ENCODE data around the gene TRIM40.

DNA sequence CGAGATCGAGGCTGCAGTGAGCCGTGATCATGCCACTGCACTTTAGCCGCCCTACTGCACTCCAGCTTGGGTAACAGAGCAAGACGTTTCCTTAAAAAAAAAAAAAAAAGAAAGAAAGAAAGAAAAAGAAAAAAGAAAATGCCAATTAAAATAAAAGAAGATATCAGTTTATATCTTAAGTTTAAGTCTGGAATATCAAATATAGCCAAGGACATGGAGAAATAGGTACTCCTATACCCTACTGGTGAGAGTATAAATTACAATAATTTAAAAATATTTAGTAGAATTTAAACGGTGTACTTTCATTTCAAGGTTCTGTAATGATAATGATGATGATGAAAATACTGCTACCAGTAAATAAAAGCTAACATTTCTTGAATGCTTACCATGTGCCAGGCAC, 19.2 kb upstream of the TRIM40 start:
- TF ChIP-seq, protein P1, sequence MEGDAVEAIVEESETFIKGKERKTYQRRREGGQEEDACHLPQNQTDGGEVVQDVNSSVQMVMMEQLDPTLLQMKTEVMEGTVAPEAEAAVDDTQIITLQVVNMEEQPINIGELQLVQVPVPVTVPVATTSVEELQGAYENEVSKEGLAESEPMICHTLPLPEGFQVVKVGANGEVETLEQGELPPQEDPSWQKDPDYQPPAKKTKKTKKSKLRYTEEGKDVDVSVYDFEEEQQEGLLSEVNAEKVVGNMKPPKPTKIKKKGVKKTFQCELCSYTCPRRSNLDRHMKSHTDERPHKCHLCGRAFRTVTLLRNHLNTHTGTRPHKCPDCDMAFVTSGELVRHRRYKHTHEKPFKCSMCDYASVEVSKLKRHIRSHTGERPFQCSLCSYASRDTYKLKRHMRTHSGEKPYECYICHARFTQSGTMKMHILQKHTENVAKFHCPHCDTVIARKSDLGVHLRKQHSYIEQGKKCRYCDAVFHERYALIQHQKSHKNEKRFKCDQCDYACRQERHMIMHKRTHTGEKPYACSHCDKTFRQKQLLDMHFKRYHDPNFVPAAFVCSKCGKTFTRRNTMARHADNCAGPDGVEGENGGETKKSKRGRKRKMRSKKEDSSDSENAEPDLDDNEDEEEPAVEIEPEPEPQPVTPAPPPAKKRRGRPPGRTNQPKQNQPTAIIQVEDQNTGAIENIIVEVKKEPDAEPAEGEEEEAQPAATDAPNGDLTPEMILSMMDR (IDR thresholded peaks at IDR 0.05; ENCODE audit: poor library complexity) = no peak
- TF ChIP-seq EZH2 (IDR thresholded peaks at IDR 0.05; ENCODE audit: borderline replicate concordance) = no peak
